G401.6 (cell line): ENCODE measurements around the gene OLFML2B.
"Not testable (repeated sequence)": the region's sequence is repeated elsewhere in the genome, so short reads cannot be mapped to it uniquely, and the experiment has no call there.

Source experiments
- FAIRE-seq: peaks from 2 replicates; lab custom pipeline; 2012; peaks lifted over from hg19 to GRCh38; lab: Jason Lieb, UNC

OLFML2B gene

DNA sequence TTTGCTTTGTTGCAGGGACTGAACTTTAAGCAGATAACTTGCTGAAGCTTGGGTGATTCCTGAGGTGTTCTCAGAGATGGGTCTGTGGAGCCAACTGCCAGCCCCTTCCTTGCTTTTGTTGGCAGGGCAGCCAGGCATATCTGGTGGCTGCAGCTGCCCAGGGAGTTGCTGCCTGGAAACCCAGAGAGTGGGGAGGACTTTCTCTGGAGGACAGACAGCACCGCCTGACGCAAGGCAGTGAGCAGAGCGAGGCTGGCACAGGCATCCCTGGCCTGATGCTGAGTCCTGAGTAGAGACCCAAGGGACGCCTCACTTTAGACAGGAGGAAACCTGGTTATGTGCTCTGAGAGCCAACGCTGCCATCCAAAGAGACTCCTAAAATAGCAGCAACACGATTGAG is 9.8 kb upstream of the OLFML2B start:
- no peak for FAIRE-seq

DNA sequence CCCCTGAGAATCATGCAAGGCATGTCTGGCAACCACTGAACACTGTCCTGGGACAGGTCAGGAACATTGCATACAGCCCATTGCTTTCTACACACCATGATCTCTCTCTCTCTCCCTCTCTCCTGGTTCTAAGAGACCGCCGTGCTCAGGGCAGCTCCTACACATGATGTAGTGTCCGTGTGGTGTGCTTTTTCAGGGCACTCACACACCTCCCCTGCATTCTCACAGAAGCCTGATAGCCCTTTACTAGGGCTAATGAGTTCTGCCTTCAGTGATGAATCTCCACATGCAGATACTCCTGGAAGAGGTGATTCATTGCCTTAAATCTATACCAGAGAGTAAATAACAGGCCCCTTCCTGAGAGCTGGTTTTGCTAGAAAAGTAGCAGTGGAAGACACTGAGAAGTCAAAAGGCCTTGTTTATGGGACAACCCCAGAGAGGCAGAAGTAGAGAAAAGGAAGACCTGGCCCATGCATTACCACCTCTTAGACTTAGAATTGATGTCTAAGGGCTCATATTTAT is 7.2 kb upstream of the OLFML2B start:
- FAIRE-seq: no peak

DNA sequence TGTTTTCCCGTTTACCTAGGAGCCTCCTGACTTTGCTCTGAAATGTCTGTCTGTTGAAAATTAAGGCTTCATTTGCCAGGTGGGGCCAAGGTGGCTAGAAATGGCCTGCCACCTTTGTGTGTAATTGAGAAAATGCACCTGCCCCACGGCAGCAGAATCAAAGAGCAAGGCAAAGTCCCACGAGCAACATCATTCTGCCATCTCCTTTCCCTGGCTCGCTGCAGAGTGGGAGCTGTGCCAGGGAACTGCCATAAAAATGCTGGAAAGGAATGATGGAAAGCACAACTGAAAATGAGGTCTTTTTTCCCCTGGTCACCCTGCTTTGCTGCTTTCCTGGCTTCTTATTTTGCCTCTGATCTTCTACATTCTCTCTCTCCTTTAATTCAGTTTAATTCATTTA is 5.5 kb upstream of the OLFML2B start:
- no peak for FAIRE-seq

DNA sequence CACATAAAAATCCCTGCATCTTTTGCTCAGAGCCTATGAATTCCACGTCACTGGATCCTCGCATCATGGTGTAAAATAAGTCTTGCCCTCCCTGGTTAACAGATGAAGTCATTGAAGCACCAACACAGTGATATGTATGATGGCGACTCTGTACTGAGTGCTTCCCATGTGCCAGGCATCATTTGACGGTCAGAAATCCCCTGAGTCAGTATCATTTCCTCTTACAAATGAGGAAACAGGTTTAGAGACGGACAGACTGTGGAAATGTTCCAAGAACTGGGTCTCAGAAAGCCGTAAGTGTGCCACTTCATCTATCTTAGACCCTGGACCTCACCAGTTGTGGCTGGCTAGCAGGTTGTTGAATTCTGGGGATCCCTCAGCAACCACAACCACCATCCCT is 5.1 kb upstream of the OLFML2B start:
- no peak for FAIRE-seq

DNA sequence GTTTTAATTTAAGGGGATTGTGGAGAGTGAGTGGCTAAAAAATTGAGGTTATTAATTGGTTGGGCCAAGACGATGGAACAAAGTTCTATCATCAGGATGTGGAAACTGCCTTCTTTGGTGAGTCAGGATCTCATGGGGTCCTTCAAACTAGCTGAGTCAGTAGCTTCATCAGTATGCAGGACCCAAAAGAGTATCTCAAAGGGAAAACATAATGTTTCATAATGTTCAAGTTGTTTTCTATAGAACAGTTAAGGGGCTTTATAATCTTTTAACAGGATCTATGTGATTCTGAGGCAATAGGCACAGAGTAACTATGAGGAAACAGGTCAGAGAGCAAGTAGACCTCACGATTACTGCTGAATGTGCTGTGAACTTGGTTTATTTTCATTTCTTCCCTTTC is 3.2 kb upstream of the OLFML2B start:
- no peak for FAIRE-seq

DNA sequence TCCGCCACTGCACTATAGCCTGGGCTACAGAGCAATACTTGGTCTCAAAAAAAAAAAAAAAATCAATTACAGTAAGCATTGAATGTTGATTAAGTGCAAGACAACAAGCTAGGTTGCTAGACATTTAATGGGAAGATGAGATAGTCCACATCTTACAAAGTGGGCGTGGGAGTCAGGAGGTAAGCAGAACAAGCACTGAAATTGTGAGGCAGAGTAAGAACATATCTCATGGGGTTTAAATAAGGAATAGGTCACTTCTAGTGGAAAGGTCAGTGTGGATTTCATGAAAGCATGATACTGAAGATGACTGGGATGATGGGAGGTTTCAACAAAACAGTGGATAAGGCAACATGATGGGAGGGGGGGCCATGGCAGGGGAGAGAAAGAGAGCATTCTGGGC is 1.9 kb upstream of the OLFML2B start:
- no peak for FAIRE-seq

DNA sequence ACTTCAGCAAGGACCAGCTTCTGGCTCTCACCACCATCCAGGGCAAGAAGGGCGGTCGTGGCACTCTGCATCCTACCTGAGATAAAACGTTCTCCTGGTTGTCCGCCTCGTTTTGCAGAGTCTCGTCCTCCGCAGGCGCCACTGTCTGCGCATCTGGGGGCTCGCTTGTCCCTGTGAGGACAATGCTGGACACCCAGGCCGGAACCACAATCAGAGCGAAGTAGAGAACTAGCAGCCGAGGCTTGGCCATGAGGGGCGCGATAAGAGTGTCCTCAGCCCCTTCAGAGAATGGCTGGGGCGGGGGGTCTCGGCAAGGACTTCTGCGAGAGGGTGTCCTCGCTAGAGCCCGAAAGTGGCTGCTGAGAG is 505 bp downstream of the OLFML2B start:
- no peak for FAIRE-seq

DNA sequence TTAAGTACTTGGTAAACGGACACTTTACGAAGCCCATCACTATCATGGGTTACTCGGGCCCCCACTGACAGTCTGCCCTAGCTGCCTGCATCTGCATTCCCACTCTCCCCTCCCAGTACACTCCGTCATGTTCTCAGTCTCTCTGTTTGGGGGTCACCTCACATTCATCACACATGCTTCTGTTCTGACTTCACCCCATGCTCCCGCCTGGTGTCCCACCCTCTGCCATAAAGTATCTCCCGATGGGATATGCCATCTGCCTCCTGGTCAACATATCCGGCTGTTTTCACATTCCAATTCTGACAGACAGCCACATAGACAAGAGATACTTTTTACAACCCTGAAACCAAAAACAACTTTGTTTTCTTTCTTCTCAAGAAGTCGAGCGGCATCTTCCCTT is 1.0 kb downstream of the OLFML2B start:
- FAIRE-seq: no peak

DNA sequence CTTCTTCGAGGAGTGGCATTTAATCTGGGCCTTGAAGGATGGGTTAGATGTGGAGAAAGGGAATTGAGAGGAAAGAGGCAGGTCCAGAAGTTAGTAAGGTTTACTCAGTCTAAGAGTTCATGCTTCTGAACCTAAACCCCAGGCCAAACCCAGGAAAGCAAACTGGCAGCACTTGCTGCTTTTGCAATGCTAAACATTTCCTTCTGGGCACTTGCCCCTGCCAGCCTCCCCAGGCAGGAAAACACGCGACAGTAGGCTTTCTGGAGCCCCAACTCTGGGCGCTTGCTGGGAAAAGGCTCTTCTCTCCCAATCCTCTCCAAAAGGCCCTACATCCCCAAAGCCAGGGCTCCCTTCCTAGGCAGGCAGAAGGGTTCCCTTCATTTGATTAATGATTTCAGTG is 2.5 kb downstream of the OLFML2B start:
- no peak for FAIRE-seq

DNA sequence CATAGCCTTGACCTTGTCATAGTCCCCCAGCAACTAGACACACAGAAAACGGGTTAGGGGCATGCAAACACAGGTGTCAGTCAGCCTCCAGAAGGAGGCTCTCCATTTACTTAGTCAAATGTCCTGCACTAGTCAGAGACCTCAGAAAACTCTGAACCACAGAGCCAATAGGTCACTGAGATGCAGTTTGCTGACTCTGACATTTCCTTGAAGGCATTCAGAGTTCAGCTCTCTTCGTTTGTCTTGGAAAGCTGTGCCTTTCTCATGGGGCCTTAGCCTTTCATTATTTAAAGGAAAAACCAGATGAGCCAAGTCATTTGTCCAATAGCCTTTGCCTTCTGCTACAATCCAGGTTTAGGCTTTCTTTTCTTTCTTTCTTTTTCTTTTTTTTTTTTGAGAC is 3.5 kb downstream of the OLFML2B start:
- FAIRE-seq: no peak

DNA sequence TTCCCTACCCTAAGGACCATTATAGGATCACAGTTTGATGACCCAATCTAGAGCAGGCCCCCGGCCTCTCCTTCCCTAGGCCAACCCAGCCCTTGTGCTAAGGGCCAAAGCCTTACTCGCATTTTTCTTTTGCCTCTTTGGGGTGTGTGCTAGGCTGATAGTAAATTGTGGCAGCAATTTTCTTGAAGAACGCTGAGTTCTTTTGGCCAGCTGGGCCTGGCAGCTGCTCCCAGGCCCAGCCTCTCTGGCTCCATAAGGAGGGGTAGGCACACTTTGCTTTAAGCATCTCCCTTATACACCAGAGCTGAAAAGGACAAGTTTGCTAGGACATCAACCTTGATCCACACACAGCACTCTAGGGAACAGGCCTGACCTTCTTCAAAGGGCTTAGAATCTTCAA is 4.2 kb downstream of the OLFML2B start:
- no peak for FAIRE-seq

DNA sequence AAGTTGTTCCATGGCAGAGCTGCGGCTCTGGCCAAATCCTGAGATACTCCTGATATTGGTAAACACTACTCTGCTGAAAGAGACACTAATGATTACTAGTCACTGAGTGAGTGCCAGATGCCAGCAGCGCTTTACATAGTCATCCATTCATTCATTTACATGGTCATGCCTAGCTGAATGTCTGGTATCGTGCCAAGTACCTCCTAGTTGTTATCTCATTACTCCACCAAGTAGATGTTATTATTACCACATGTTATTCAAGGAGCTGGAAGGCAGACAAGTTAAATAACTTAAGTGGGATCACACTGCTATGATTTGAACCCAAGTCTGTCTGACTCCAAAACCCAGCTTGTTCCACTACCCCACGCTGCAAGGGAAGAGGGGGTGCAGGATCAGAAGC is 4.7 kb downstream of the OLFML2B start:
- no peak for FAIRE-seq

DNA sequence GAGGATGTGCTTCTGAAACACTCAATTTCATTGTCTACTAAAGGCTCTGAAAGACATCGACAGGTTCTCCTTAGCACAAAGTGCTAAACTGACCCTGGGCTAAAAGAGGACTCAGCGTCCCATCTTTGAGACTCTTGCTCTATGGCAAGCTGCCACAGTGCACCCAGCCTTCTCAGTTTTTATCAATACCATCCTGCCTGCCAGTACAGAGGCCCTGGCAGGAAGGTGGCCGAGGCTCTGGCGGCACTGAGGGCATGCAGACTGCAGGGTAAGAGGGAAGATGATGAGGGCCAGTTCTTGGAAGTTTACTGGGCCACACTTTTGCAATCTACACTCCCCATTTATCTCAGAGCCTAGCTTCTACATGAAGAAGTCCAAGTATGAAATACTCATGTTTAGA is 5.3 kb downstream of the OLFML2B start:
- no peak for FAIRE-seq

DNA sequence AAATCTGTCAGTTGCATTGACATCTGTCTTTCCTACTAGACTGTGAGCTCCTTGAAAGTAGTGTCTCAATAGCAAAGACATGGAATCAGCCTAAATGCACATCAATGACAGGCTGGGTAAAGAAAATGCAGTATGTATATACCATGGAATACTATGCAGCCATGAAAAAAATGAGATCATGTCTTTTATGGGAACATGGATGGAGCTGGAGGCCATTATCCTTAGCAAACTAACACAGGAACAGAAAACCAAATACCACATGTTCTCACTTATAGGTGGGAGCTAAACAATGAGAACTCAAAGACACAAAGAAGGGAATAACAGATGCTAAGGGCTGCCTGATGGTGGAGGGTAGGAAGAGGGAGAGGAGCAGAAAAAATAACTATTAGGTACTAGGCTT is 5.9 kb downstream of the OLFML2B start:
- not testable (repeated sequence) for FAIRE-seq

DNA sequence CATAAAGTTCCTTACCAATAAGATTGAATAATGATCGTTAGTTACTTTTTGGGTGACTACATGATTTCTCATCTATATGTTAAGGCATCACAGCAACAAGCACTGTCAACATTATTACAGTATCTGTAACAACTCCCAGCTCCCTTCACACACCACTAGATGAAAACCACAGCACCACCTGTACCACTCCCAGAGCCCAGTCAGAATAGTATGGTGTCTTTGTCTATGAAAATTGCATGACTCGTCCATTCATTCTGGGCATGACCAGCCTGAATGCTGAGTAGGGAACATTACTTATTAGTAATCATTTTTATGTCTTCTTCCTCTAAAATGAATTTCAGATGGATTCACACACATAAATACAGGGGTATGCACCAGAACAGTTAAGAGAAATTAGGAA is 7.0 kb downstream of the OLFML2B start:
- FAIRE-seq: no peak

DNA sequence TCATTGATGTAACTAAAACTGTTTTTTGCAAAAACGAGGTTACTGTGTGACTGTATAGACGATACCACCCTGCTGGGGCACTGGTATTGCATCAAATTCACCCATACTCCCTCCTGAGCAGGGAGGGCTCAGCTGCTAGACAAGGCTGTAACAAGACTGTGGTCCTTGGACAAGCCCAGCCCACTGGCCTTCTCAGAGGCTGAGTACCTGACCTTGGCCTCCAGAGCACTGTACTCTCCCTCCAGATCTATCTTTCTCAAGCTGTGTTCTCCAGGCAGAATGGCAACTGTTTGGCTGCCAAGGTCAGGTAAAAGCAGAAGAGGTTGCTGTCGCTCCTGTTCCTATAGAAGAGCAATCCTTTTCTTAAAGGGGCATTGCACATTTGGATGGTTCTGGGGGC is 8.5 kb downstream of the OLFML2B start:
- FAIRE-seq: no peak

DNA sequence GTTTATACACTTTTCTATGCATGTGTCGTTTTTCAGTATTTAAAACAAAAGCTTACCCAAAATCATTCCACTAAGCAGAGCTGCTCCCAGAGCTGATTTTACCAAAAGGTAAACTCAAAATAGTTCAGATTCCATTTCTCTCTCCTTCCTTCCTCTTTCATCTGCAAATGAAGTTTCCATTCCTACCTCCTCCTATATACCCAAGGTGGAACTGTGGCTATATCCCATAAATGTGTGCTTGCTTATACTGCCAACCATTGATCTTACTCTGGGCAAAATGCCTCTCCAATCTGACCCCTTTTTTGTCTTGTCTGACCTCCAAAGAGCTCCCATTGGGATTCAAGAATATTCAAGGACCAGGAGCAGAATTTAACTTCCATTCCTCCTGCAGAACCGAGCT is 9.5 kb downstream of the OLFML2B start:
- no peak for FAIRE-seq

DNA sequence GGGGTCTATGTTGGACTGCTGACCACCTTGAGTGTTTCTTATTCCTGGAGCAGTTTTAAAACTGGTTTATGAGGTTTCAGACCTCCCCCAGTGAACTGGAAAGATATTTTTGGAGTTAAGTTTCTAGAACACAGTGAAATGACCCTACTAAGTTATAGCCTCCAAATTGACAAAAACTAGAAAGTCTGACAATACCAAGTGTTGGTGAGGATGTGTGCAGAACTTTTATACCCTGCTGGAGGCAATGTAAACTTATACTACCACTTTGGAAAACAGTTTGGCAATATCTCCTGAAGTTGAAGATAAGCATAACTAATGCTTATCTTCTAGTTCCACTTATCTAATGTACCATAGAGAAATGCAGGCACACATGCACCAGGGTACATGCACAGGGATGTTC is 10.4 kb downstream of the OLFML2B start:
- no peak for FAIRE-seq

DNA sequence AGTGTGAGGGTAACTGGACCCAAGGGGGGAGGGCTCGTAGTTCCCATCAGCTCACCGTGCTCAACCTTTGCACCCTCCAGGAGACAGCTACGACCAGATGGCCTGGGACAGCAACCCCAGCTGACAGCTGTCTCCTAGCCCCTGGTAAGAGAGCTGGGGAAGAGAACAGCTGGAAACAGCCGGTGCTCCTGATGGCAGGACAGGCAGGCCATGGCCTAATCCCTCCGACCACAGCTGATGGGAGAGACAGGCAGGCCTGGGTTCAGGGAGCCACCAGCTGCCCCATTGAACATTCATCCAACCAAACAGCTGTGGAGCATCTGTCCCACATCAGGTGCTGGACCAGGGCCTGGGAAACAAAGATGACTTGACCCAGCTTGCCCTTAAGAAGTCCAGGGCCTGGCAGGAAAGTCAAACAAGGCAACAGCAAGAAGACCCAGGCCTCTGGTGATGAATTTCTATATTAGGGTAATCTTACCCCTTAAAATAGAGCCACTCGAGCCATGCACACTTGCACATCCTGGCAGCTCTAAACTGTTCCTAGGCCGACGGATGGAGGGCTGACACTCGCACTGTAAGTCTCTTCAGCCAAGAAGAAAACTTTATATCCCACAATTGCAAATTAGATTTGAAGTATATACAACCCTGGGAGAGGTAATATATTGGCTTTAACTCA is 12.2 kb downstream of the OLFML2B start:
- no peak for FAIRE-seq

DNA sequence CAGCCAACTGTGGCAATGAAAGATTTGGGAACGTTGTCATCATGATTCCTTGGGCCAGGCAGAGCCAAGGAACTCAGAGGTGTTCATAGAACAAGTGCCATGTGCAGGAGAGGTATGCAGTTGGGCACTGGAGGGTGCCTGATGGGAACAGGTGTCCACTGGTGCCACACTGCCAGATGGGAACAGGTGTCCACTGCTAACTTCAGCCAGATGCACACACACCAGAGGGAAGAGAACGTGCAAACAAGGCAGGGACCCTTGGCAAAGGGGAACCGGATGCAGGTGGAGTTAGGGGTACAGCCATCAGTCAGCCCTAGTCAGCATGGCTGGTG is 13.5 kb downstream of the OLFML2B start:
- FAIRE-seq: no peak

DNA sequence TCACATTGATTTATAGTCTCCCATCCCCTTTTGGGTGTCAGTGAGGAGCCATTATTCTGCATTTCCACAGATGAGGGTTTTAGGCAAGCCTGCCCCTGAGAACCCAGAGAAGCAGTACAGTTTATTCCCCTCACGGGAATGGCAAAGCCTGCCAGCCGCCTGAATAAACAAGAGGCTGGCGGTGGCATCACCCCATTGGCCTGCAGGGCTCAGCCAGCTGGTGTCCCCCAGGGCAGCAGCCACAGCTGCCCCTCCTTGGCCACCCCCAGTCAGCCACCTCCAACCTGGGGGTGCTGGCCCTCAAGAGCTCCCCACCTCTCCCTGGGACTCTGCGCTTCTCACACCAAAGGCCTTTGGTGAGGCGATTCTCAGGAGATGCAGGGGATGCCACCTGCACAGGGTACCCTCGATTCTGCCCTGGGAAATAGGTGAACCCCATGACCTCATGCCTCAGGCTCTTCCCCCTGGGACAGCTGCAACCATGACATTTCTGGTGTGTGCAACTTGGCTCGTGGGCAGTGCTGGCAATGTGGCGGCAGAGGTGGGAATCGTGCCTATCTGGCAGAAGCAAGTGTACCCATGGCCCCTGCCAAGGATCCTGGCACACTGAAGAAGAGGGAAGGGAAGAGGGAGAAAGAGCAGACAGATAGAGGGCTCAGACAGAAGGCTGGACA is 14.0 kb downstream of the OLFML2B start:
- FAIRE-seq: no peak

DNA sequence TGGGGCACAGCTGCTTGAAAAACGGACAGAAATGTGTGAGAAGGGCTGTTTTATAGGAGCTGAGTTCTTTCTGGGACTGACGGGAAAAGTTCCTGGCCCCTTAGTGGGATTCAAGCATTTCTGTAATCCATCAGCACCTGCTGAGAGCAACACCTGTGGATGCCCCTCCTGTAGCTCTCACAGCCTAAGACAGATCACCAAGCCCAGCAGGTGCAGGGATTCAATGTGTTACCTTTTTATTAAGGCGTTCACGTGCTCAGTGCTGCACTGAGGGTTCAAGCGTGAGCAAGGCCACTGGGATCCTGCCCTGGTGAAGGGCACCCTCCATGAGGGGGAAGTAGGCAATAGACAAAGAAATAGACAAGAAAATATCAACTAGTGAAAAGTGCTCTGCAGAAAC is 14.9 kb downstream of the OLFML2B start:
- FAIRE-seq: no peak

DNA sequence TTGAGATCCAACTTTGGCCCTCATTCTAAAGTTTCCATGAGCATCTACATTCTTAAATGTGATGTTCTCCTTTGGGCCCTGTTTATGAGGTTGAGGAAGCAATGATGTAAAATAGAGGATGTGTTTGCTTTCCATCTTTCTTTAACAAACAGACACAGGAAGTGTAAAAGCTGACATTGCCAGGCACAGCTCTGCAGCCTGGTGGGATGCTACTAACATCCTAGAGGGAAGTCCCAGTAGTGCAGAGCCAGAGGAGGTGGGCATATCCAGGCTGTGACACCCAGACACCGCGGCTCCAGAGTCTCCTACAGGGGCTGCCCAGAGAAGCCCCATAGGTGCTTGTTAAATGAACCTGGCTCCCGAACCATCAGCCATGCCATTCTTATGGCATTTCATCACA is 16.2 kb downstream of the OLFML2B start:
- no peak for FAIRE-seq

DNA sequence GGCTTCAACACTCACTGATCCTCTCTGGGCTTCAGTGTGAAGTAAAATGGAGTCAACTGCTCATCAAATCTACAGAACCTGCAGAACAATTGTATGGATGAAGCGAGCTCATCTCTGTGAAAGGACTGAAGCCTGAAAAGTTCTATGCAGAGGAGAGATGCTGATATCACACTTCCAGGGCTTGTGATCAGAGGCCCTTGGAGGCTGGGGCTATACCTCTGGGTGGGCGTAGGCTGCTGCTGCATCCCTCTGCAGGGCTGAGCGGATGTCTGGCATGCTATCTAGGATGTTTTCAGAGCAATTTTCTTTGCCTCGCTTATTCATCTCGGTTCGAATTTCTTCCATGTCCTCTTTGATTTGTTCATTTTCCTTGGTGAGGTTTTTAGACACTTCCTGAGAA is 17.6 kb downstream of the OLFML2B start:
- no peak for FAIRE-seq
